ENCODE results near the gene DLG2. TPM values are rescaled to one million over a fixed set of nuclear protein-coding genes. Genes with fewer than 3 reads are reported as not detected.

Gene DLG2
- total and polyA plus RNA-seq, 2 of the 4 experiments (the other 2 are of a cell fraction) = 0.31 to 0.36 TPM

GRCh38 chr11:84824624-84825023, 802.5 kb downstream of the DLG2 start:
- H3K4me2 ChIP-seq (ENCODE audit: low read depth, low read length) = no peak overlapping the region
- BruUV-seq (replicated peaks) = no TSS peak

More at GRCh38 chr11:84824624-84825023, 802.5 kb downstream of the DLG2 start:
- no peaks in the 10 kb centered on the region for H4K20me1 ChIP-seq (ENCODE audit: insufficient read depth, low read length)
- ATAC-seq (ENCODE audit: low read depth) = no peak
- ChIA-PET POLR2A (ENCODE audit: unreplicated experiment) (no interaction called here), CTCF (no interaction called here)
- dilution Hi-C loops (cut with HindIII; ENCODE audit: low sequenced_read_pairs, unreplicated experiment) (no loop called here), in situ Hi-C loops (cut with MboI; ENCODE audit: low sequenced_read_pairs) (no loop called here), intact Hi-C loops (cut with micrococcal nuclease) (no loop called here)
- H3K79me1 ChIP-seq (ENCODE audit: low read depth in 1 of 2, low read length in 2 of 2) = no peaks in the 10 kb centered on the region
- no CpG with 5 or more reads among the region's 3 CpGs for WGBS, 2 experiments (ENCODE audit: extremely low coverage in 2 of 2, insufficient read length in 1 of 2)
- no peak overlapping the region for H3K27ac ChIP-seq (ENCODE audit: insufficient read depth, low read length)
- no peak overlapping the region for H2AK5ac ChIP-seq (ENCODE audit: low read depth, low read length)
- no peak overlapping the region for H3K56ac ChIP-seq (ENCODE audit: extremely low read depth, insufficient read depth, low read length)
- no peaks in the 10 kb centered on the region for H3K27me3 ChIP-seq (ENCODE audit: control insufficient read depth, insufficient read depth, low read length)
- no peaks in the 10 kb centered on the region for H3K9me3 ChIP-seq (ENCODE audit: control insufficient read depth, insufficient read depth, low read length)
- no peak overlapping the region for H2BK120ac ChIP-seq (ENCODE audit: low read depth, low read length)
- no peaks in the 10 kb centered on the region for H3K9me1 ChIP-seq (ENCODE audit: insufficient read depth, low read length)
- H2AK9ac ChIP-seq (replicated peaks; ENCODE audit: low read depth, low read length, poor library complexity) = no peak overlapping the region
- no peak overlapping the region for H4K5ac ChIP-seq (ENCODE audit: low read depth, low read length)
- H2BK5ac ChIP-seq (ENCODE audit: low read depth, low read length, poor library complexity, severe bottlenecking) = no peak overlapping the region
- TF ChIP-seq RAD21 (IDR thresholded peaks at IDR 0.05; ENCODE audit: low read length) (no peak), SMC3 (IDR thresholded peaks at IDR 0.05; ENCODE audit: low read depth, low read length) (no peak), MAFK (IDR thresholded peaks at IDR 0.05; ENCODE audit: low read depth, low read length) (no peak), NFE2L2 (IDR thresholded peaks at IDR 0.05; ENCODE audit: low read depth, low read length) (no peak), USF2 (IDR thresholded peaks at IDR 0.05; ENCODE audit: low read depth, low read length) (no peak), ELK1 (IDR thresholded peaks at IDR 0.05; ENCODE audit: borderline replicate concordance, low read depth, low read length) (no peak), CEBPB (IDR thresholded peaks at IDR 0.05; ENCODE audit: low read depth, low read length) (peak; percentile 24; the same call in 1 of the 2 replicates)
- H3K4me3 ChIP-seq (ENCODE audit: insufficient read depth, low read depth, low read length) = no peak overlapping the region
- no peaks in the 10 kb centered on the region for H3K4me1 ChIP-seq (ENCODE audit: control insufficient read depth, insufficient read depth, low read length)
- no peak overlapping the region for H3K18ac ChIP-seq (ENCODE audit: low read depth, low read length)
- no peak overlapping the region for H2BK20ac ChIP-seq (ENCODE audit: low read depth, low read length)
- H3K23ac ChIP-seq (ENCODE audit: low read depth, low read length) = no peak overlapping the region
- no peak overlapping the region for H4K91ac ChIP-seq (ENCODE audit: insufficient read depth, low read depth, low read length)
- no peak overlapping the region for H2AFZ ChIP-seq (replicated peaks; ENCODE audit: low read length, poor library complexity)
- H3K36me3 ChIP-seq (ENCODE audit: control insufficient read depth, insufficient read depth, low read length) = no peaks in the 10 kb centered on the region
- no peak overlapping the region for H3K9ac ChIP-seq (ENCODE audit: low read depth, low read length)
- no peak overlapping the region for H3K14ac ChIP-seq (replicated peaks; ENCODE audit: low read depth, low read length)
- DNase-seq = no peak
- H2BK15ac ChIP-seq (ENCODE audit: low read depth, low read length) = no peak overlapping the region
- no peak overlapping the region for H4K8ac ChIP-seq (ENCODE audit: low read depth in 2 of 2, low read length in 2 of 2)
- H3K4ac ChIP-seq (ENCODE audit: low read depth, low read length) = no peak overlapping the region

All from IMR-90 (cell line).